ENCODE data around the gene GSTA4. TPM values are rescaled to one million over a fixed set of nuclear protein-coding genes. Genes with fewer than 3 reads are reported as not detected.

GSTA4 gene
- total and polyA plus RNA-seq, 2 experiments from 2014 or later = 79.6 to 89.2 TPM

- no peak overlapping the region for H3K4me3 ChIP-seq
- H3K9me2 ChIP-seq (replicated peaks; ENCODE audit: insufficient read depth) = no peaks in the 10 kb centered on the region
- TF ChIP-seq CTCF (IDR thresholded peaks at IDR 0.05; ENCODE audit: poor library complexity) = no peak
- TF ChIP-seq EZH2phosphoT487 (IDR thresholded peaks at IDR 0.05; ENCODE audit: low read depth, severe bottlenecking, unreplicated experiment) = no peak
- TF ChIP-seq EZH2 (IDR thresholded peaks at IDR 0.05; ENCODE audit: borderline replicate concordance) = no peak
- DNase-seq (ENCODE audit: low spot score) = no peak
- no peaks in the 10 kb centered on the region for H3K9me3 ChIP-seq (ENCODE audit: low read depth)
- H3K4me2 ChIP-seq = no peak overlapping the region
- no peaks in the 10 kb centered on the region for H3K27me3 ChIP-seq
- H3K4me1 ChIP-seq (ENCODE audit: insufficient read depth) = peaks cover 13% of the 10 kb centered on the region
- H4K20me1 ChIP-seq (ENCODE audit: insufficient read depth, poor library complexity, severe bottlenecking) = no peaks in the 10 kb centered on the region
- H3K36me3 ChIP-seq (replicated peaks; ENCODE audit: insufficient read depth, low read depth) = no peaks in the 10 kb centered on the region
- no peak overlapping the region for H3K27ac ChIP-seq
- no peak overlapping the region for H2AFZ ChIP-seq
- H3K79me2 ChIP-seq = peaks cover 54% of the 10 kb centered on the region
These were observed 48.5 kb upstream of the GSTA4 start for GRCh38 chr6:53043581-53043980.

- Histone ChIP-seq H3K79me2 (peaks cover 45% of the 10 kb centered on the region), H2AFZ (no peak overlapping the region), H3K4me2 (peak overlapping the region; percentile 4), H4K20me1 (ENCODE audit: insufficient read depth, poor library complexity, severe bottlenecking) (no peaks in the 10 kb centered on the region), H3K4me1 (ENCODE audit: insufficient read depth) (peaks cover 13% of the 10 kb centered on the region), H3K4me3 (no peak overlapping the region), H3K36me3 (replicated peaks; ENCODE audit: insufficient read depth, low read depth) (no peaks in the 10 kb centered on the region), H3K9me3 (ENCODE audit: low read depth) (no peaks in the 10 kb centered on the region), H3K27ac (peak overlapping the region; percentile 58), H3K9me2 (replicated peaks; ENCODE audit: insufficient read depth) (no peaks in the 10 kb centered on the region), H3K27me3 (no peaks in the 10 kb centered on the region)
- 48% methylated on average over 4 of the region's 4 CpGs for WGBS (ENCODE audit: low lambda C conversion rate, missing lambda C conversion rate)
- TF ChIP-seq EZH2phosphoT487 (IDR thresholded peaks at IDR 0.05; ENCODE audit: low read depth, severe bottlenecking, unreplicated experiment) (no peak), EZH2 (IDR thresholded peaks at IDR 0.05; ENCODE audit: borderline replicate concordance) (no peak), CTCF (IDR thresholded peaks at IDR 0.05; ENCODE audit: poor library complexity) (no peak)
- no peak for DNase-seq (ENCODE audit: low spot score)
These were observed 47.0 kb upstream of the GSTA4 start for GRCh38 chr6:53042112-53042511.

DNA sequence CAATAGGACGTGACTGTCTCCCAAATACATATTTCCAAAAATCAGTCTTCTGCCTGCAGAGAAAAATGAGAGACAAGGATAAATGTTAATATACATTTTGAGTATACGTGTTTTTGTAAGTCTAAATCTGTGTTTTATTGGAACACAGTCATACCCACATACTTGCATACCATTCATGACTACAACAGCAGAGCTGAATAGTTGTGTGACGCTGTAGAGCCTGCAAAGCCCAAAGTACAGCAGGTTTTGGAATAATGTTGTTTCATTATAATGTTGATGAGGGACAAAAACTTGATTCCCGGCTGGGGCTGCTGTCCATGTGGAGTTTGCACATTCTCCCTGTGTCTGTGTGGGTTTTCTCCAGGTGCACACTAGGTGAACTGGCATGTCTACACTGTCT lies 46.3 kb upstream of the GSTA4 start:
- H3K9me2 ChIP-seq (replicated peaks; ENCODE audit: insufficient read depth) = no peaks in the 10 kb centered on the region
- H3K36me3 ChIP-seq (replicated peaks; ENCODE audit: insufficient read depth, low read depth) = no peaks in the 10 kb centered on the region
- peak overlapping the region; percentile 42 for H3K27ac ChIP-seq
- no peaks in the 10 kb centered on the region for H4K20me1 ChIP-seq (ENCODE audit: insufficient read depth, poor library complexity, severe bottlenecking)
- 87% methylated on average over 4 of the region's 4 CpGs for whole genome bisulfite sequencing (ENCODE audit: low lambda C conversion rate, missing lambda C conversion rate)
- peak overlapping the region; percentile 4 for H3K4me2 ChIP-seq
- peaks cover 37% of the 10 kb centered on the region for H3K79me2 ChIP-seq
- H3K4me1 ChIP-seq (ENCODE audit: insufficient read depth) = peaks cover 13% of the 10 kb centered on the region
- no peak overlapping the region for H3K4me3 ChIP-seq
- no peaks in the 10 kb centered on the region for H3K27me3 ChIP-seq
- DNase-seq (ENCODE audit: low spot score) = no peak
- no peak overlapping the region for H2AFZ ChIP-seq
- TF ChIP-seq EZH2phosphoT487 (IDR thresholded peaks at IDR 0.05; ENCODE audit: low read depth, severe bottlenecking, unreplicated experiment) (no peak), CTCF (IDR thresholded peaks at IDR 0.05; ENCODE audit: poor library complexity) (no peak), EZH2 (IDR thresholded peaks at IDR 0.05; ENCODE audit: borderline replicate concordance) (no peak)
- H3K9me3 ChIP-seq (ENCODE audit: low read depth) = no peaks in the 10 kb centered on the region

DNA sequence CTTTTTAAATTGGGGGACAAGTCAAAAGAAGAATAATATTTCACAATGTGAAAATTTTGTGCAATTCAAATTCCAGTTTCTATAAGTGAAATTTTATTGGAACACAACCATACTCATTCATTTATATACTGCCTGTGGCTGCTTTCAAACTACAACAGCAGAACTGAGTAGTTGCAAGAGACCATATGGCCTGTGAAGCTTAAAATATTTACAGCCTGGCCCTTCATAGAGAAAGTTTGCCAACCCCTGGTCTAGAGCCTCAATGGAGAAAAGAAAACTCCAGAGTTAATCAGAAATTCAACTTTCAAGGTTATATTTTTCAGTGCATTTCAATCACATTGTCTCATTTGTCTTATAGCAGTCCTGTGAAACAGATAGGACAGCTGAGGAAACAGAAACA lies 43.5 kb upstream of the GSTA4 start:
- Histone ChIP-seq H3K27ac (no peak overlapping the region), H4K20me1 (ENCODE audit: insufficient read depth, poor library complexity, severe bottlenecking) (no peaks in the 10 kb centered on the region), H3K9me3 (ENCODE audit: low read depth) (no peaks in the 10 kb centered on the region), H3K9me2 (replicated peaks; ENCODE audit: insufficient read depth) (no peaks in the 10 kb centered on the region), H3K79me2 (peaks cover 30% of the 10 kb centered on the region), H3K27me3 (no peaks in the 10 kb centered on the region), H3K4me3 (no peak overlapping the region), H2AFZ (no peak overlapping the region), H3K36me3 (replicated peaks; ENCODE audit: insufficient read depth, low read depth) (no peaks in the 10 kb centered on the region), H3K4me1 (ENCODE audit: insufficient read depth) (peaks cover 10% of the 10 kb centered on the region), H3K4me2 (no peak overlapping the region)
- no peak for DNase-seq (ENCODE audit: low spot score)
- TF ChIP-seq EZH2phosphoT487 (IDR thresholded peaks at IDR 0.05; ENCODE audit: low read depth, severe bottlenecking, unreplicated experiment) (no peak), CTCF (IDR thresholded peaks at IDR 0.05; ENCODE audit: poor library complexity) (no peak), EZH2 (IDR thresholded peaks at IDR 0.05; ENCODE audit: borderline replicate concordance) (no peak)
